OCI-LY3 (cell line): ENCODE results near the gene TNS1.

Experiments used
- CTCF ChIP-seq: fragments of 200-600, 300-600 bp; sonication (generic); IDR thresholded peaks from 2 replicates; pipeline ENCODE4 v1.5.1; 2014; ENCODE audit warnings: antibody characterized with exemption, low read length, low read depth
- EZH2phosphoT487 ChIP-seq: fragments of 200-600 bp; shearing (Covaris generic); IDR thresholded peaks from 2 replicates; pipeline ENCODE4 v1.6.1; 2018; ENCODE audit warnings: antibody characterized with exemption, mixed run types, low read depth

- TF ChIP-seq CTCF (no peak), EZH2phosphoT487 (no peak)
These were observed 212.0 kb downstream of the TNS1 start for GRCh38 chr2:217790681-217791392.
